Measurements from ENCODE around the gene TOLLIP. TPM values are rescaled to one million over a fixed set of nuclear protein-coding genes. Genes with fewer than 3 reads are reported as not detected.
"Not testable (repeated sequence)": the region's sequence is repeated elsewhere in the genome, so short reads cannot be mapped to it uniquely, and the experiment has no call there.

TOLLIP gene
- 43.2 TPM in 2 replicates for total RNA-seq

- intact Hi-C loops (cut with micrococcal nuclease) = loop anchor here (1.0 to 5.0 kb wide), 5 partner anchors 26 to 263 kb away; partner anchors contain the start of genes BRSK2 and DUSP8
Observed at GRCh38 chr11:1309498-1310317, at the start of gene TOLLIP. TOLLIP (minus strand) TSS chr11:1309632; CDS start chr11:1309498, 134 bp downstream.

GRCh38 chr11:1358931-1359330 is 49.5 kb upstream of the TOLLIP start:
- intact Hi-C loops (cut with micrococcal nuclease) = not testable (repeated sequence)

GRCh38 chr11:1358286-1358685 is 48.9 kb upstream of the TOLLIP start:
- intact Hi-C loops (cut with micrococcal nuclease) = no loop called here

- intact Hi-C loops (cut with micrococcal nuclease) = no loop called here
Observed at GRCh38 chr11:1356478-1356960, 47.1 kb upstream of the TOLLIP start.

GRCh38 chr11:1356007-1356435 is 46.6 kb upstream of the TOLLIP start:
- intact Hi-C loops (cut with micrococcal nuclease) = no loop called here

- intact Hi-C loops (cut with micrococcal nuclease) = no loop called here
Observed at GRCh38 chr11:1354125-1354938, 44.9 kb upstream of the TOLLIP start.

GRCh38 chr11:1353383-1354124 is 44.1 kb upstream of the TOLLIP start:
- intact Hi-C loops (cut with micrococcal nuclease) = no loop called here

- intact Hi-C loops (cut with micrococcal nuclease) = no loop called here
Observed at GRCh38 chr11:1352696-1353382, 43.4 kb upstream of the TOLLIP start.

GRCh38 chr11:1351278-1351937 is 42.0 kb upstream of the TOLLIP start:
- intact Hi-C loops (cut with micrococcal nuclease) = no loop called here

- intact Hi-C loops (cut with micrococcal nuclease) = no loop called here
Observed at GRCh38 chr11:1350086-1350725, 40.8 kb upstream of the TOLLIP start.

- intact Hi-C loops (cut with micrococcal nuclease) = no loop called here
Observed at GRCh38 chr11:1349327-1350041, 40.1 kb upstream of the TOLLIP start.

GRCh38 chr11:1348796-1349326 is 39.4 kb upstream of the TOLLIP start:
- intact Hi-C loops (cut with micrococcal nuclease) = no loop called here

GRCh38 chr11:1348146-1348795 is 38.8 kb upstream of the TOLLIP start:
- intact Hi-C loops (cut with micrococcal nuclease) = no loop called here

- intact Hi-C loops (cut with micrococcal nuclease) = not testable (repeated sequence)
Observed at GRCh38 chr11:1347411-1347999, 38.1 kb upstream of the TOLLIP start.

- intact Hi-C loops (cut with micrococcal nuclease) = no loop called here
Observed at GRCh38 chr11:1346669-1347390, 37.4 kb upstream of the TOLLIP start.

- intact Hi-C loops (cut with micrococcal nuclease) = no loop called here
Observed at GRCh38 chr11:1345737-1346513, 36.5 kb upstream of the TOLLIP start.
